ENCODE results near the gene ADIRF.

ADIRF gene

GRCh38 chr10:86961481-86962091, 6.7 kb upstream of the ADIRF start:
- Histone ChIP-seq H3K4me3 (replicated peaks; ENCODE audit: low read depth, low read length) (no peak overlapping the region), H3K27me3 (replicated peaks; ENCODE audit: control insufficient read depth, insufficient read depth, low read length) (no peaks in the 10 kb centered on the region), H3K36me3 (ENCODE audit: control insufficient read depth, insufficient read depth, low read length) (no peaks in the 10 kb centered on the region)
- no peak for DNase-seq (ENCODE audit: extremely low read depth, insufficient read length)
- no peak for TF ChIP-seq CTCF (IDR thresholded peaks at IDR 0.05; ENCODE audit: insufficient read depth, low read length, poor library complexity, severe bottlenecking)

GRCh38 chr10:86962136-86962980, 5.9 kb upstream of the ADIRF start:
- H3K4me3 ChIP-seq (replicated peaks; ENCODE audit: low read depth, low read length) = no peak overlapping the region
- no peak for DNase-seq (ENCODE audit: extremely low read depth, insufficient read length)
- H3K36me3 ChIP-seq (ENCODE audit: control insufficient read depth, insufficient read depth, low read length) = no peaks in the 10 kb centered on the region
- TF ChIP-seq CTCF (IDR thresholded peaks at IDR 0.05; ENCODE audit: insufficient read depth, low read length, poor library complexity, severe bottlenecking) = no peak
- no peaks in the 10 kb centered on the region for H3K27me3 ChIP-seq (replicated peaks; ENCODE audit: control insufficient read depth, insufficient read depth, low read length)

- no peaks in the 10 kb centered on the region for H3K27me3 ChIP-seq (replicated peaks; ENCODE audit: control insufficient read depth, insufficient read depth, low read length)
- TF ChIP-seq CTCF (IDR thresholded peaks at IDR 0.05; ENCODE audit: insufficient read depth, low read length, poor library complexity, severe bottlenecking) = no peak
- no peaks in the 10 kb centered on the region for H3K36me3 ChIP-seq (ENCODE audit: control insufficient read depth, insufficient read depth, low read length)
- no peak for DNase-seq (ENCODE audit: extremely low read depth, insufficient read length)
- no peak overlapping the region for H3K4me3 ChIP-seq (replicated peaks; ENCODE audit: low read depth, low read length)
Measured at GRCh38 chr10:86962981-86963310, 5.3 kb upstream of the ADIRF start.

- H3K36me3 ChIP-seq (ENCODE audit: control insufficient read depth, insufficient read depth, low read length) = no peaks in the 10 kb centered on the region
- no peak for DNase-seq (ENCODE audit: extremely low read depth, insufficient read length)
- TF ChIP-seq CTCF (IDR thresholded peaks at IDR 0.05; ENCODE audit: insufficient read depth, low read length, poor library complexity, severe bottlenecking) = no peak
- H3K27me3 ChIP-seq (replicated peaks; ENCODE audit: control insufficient read depth, insufficient read depth, low read length) = no peaks in the 10 kb centered on the region
- no peak overlapping the region for H3K4me3 ChIP-seq (replicated peaks; ENCODE audit: low read depth, low read length)
Measured at GRCh38 chr10:86963341-86963919, 4.9 kb upstream of the ADIRF start.

DNA sequence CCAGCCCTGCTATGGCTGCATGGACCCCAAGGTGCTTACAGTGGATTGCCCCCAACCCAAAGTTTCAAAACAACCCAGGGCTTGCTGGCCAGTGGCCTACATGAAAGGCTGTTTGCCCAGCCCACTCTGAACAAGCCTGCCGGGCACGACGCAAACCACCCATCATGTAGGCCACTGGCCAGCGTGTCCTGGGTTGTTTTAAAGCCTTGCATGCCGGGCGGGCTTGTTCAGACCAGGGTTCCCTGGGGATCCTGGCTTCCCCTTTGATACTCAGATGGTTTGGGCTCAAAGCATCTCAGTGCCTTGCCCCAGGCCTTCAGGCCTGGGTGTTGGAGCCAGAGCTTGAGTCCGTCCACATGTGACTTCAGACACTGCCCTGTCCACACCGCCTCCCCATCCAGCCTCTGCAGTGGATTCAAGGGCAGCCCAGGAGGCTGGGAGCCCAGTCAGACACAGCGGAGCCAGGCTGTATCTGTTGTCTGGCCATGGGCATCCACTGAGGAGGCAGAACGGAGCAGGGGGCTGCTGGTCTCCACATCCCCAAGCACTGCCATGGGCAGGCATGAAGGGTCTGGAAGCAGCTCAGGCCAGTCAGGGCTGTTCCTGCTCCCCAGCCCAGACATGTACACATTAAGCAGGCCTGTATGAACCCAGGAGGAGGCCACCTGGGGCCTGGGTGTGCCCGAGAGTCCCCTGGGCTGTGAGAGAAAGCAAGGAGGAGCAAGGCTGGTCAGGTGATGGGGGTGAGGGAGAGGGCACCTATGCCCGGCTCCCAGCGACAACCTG, 4.0 kb upstream of the ADIRF start:
- H3K27me3 ChIP-seq (replicated peaks; ENCODE audit: control insufficient read depth, insufficient read depth, low read length) = no peaks in the 10 kb centered on the region
- TF ChIP-seq CTCF (IDR thresholded peaks at IDR 0.05; ENCODE audit: insufficient read depth, low read length, poor library complexity, severe bottlenecking) = no peak
- no peaks in the 10 kb centered on the region for H3K36me3 ChIP-seq (ENCODE audit: control insufficient read depth, insufficient read depth, low read length)
- H3K4me3 ChIP-seq (replicated peaks; ENCODE audit: low read depth, low read length) = no peak overlapping the region
- peak; percentile 18 for DNase-seq (ENCODE audit: extremely low read depth, insufficient read length)

Data from GM06990 (cell line).